ENCODE results near the gene PLCD3.

The PLCD3 gene

GRCh38 chr17:45170931-45171337, 38.6 kb upstream of the PLCD3 start:
- TF ChIP-seq, protein P1, sequence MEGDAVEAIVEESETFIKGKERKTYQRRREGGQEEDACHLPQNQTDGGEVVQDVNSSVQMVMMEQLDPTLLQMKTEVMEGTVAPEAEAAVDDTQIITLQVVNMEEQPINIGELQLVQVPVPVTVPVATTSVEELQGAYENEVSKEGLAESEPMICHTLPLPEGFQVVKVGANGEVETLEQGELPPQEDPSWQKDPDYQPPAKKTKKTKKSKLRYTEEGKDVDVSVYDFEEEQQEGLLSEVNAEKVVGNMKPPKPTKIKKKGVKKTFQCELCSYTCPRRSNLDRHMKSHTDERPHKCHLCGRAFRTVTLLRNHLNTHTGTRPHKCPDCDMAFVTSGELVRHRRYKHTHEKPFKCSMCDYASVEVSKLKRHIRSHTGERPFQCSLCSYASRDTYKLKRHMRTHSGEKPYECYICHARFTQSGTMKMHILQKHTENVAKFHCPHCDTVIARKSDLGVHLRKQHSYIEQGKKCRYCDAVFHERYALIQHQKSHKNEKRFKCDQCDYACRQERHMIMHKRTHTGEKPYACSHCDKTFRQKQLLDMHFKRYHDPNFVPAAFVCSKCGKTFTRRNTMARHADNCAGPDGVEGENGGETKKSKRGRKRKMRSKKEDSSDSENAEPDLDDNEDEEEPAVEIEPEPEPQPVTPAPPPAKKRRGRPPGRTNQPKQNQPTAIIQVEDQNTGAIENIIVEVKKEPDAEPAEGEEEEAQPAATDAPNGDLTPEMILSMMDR (IDR thresholded peaks at IDR 0.05; ENCODE audit: low read depth, low read length, missing control alignments) = no peak
- no peak for DNase-seq (ENCODE audit: low read depth)
- in situ Hi-C loops (cut with HindIII; ENCODE audit: low sequenced_read_pairs) = no loop called here
- H3K4me3 ChIP-seq (ENCODE audit: low read depth, low read length) = no peak overlapping the region

DNA sequence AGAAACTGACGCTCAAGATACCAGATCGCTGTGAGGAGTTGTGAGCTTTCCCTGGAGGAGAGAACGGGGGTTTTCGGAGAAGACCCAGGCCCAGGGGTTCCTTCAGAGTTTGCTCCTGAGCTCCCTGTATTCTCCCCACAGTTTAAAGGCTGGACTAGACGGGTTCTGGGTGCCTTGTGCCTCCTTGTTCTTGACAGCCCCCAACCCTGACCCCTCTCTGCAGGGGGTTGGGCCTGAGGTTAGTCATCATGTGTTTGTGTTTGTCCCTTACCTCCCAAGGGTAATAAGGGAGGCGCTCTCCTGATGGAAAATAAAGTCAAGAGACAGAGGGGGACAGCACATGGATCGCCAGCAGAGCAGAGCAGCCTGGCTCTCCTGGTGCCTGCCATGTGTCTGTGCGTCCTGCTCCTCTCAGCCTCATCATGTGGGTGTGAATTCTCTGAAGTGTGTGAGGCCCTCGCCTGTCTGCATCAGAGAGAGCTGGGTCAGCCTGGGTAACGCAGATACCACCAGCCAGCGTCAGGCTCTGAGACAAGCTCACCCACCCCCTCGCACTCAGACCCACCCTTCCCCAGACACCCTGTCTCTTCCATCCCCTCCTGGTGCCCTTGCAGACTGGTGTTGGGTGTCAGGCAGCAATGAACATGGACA, 38.1 kb upstream of the PLCD3 start:
- H3K4me3 ChIP-seq (ENCODE audit: low read depth, low read length) = no peak overlapping the region
- no peak for DNase-seq (ENCODE audit: low read depth)
- in situ Hi-C loops (cut with HindIII; ENCODE audit: low sequenced_read_pairs) = no loop called here
- TF ChIP-seq, protein P1 (IDR thresholded peaks at IDR 0.05; ENCODE audit: low read depth, low read length, missing control alignments) = no peak

DNA sequence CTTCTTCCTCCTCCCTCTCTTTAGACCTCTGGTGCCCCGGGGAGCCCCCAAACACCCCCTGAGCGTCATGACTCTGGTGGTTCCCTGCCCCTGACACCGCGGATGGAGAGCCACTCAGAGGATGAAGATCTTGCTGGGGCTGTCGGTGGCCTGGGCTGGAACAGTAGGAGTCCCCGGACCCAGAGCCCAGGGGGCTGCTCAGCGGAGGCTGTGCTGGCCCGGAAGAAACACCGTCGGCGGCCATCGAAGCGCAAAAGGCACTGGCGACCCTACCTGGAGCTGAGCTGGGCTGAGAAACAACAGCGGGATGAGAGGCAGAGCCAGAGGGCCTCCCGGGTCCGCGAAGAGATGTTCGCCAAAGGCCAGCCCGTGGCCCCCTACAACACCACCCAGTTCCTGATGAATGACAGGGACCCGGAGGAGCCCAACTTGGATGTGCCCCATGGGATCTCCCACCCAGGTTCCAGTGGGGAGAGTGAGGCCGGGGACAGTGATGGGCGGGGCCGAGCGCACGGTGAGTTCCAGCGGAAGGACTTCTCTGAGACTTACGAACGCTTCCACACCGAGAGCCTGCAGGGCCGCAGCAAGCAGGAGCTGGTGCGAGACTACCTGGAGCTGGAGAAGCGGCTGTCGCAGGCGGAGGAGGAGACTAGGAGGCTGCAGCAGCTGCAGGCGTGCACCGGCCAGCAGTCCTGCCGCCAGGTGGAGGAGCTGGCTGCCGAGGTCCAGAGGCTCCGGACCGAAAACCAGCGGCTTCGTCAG, 36.9 kb upstream of the PLCD3 start:
- no peak for DNase-seq (ENCODE audit: low read depth)
- TF ChIP-seq, protein P1 (IDR thresholded peaks at IDR 0.05; ENCODE audit: low read depth, low read length, missing control alignments) = no peak
- in situ Hi-C loops (cut with HindIII; ENCODE audit: low sequenced_read_pairs) = no loop called here
- no peak overlapping the region for H3K4me3 ChIP-seq (ENCODE audit: low read depth, low read length)

DNA sequence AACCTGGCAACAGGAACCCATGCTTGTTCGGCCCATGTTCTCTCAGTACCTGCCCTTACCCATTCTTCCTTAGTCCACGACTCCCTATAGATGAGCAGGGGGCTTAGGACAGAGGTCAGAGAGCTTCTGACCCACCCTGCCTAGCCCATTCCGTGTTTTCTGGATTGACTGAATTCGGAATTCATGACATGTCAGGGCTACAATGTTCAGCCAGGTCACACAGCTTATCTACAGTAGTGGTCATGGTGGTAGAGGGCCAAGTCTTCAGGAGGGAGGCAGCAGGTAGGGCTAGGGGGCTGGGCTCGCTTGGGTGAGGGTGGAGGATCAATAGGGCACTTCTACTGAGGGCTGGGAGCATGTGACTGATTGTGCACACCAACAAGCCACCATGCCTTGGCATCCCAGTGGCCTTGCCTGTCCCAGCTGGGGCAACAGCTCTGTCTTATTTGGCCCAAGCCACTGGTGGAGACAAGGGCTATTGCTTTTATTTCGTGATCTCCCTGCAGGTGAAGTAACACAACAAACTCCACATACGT, 32.5 kb upstream of the PLCD3 start:
- DNase-seq (ENCODE audit: low read depth) = no peak
- H3K4me3 ChIP-seq (ENCODE audit: low read depth, low read length) = no peak overlapping the region
- TF ChIP-seq, protein P1 (IDR thresholded peaks at IDR 0.05; ENCODE audit: low read depth, low read length, missing control alignments) = no peak
- in situ Hi-C loops (cut with HindIII; ENCODE audit: low sequenced_read_pairs) = no loop called here

- no peak for DNase-seq (ENCODE audit: low read depth)
- H3K4me3 ChIP-seq (ENCODE audit: low read depth, low read length) = peak overlapping the region; percentile 98
- in situ Hi-C loops (cut with HindIII; ENCODE audit: low sequenced_read_pairs) = no loop called here
- TF ChIP-seq, protein P1 (IDR thresholded peaks at IDR 0.05; ENCODE audit: low read depth, low read length, missing control alignments) = no peak
Measured at GRCh38 chr17:45162025-45162687, 29.8 kb upstream of the PLCD3 start.

DNA sequence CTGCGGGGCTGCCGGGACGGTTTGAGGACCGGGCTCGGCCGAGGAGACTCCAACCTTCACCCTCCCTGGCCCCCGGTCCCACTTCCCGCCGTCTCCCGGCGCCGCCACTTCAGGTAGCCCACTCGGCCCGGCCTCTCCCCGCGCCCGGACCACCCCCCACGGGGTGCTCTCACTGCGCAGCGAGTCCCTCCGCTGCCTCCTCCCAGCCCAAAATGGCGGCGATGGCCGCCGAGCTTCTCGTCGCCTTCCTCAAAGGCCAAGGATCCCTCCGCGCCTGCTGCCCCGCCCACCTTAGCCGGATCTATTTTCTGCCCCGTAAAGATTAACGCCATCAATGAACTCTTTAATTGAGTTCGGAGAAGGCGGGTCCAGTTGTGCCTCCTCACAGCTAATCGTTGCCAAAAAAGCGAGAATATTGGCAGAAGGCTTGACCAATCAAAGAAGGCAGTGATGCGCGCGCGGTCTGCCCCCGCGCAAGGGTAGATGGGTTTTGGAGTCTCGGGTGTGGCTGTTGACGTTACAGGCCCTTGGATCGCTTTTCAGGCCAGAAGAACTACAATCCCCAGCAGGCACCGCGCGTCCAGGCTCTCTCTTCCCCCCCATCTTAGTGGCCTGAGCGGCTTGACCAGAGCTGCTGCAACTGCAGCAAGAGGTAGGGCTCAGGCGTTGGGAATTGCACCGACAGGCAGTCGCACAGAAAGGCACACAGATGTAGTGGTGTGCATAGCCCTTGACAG, 29.1 kb upstream of the PLCD3 start, which contains the start of gene HEXIM2:
Gene HEXIM2 (plus strand): TSS at position 588 of the 737 bp plus-strand sequence. CDS start 919 bp downstream, outside the sequence.
- in situ Hi-C loops (cut with HindIII; ENCODE audit: low sequenced_read_pairs) = no loop called here
- DNase-seq (ENCODE audit: low read depth) = peak; percentile 100
- TF ChIP-seq, protein P1 (IDR thresholded peaks at IDR 0.05; ENCODE audit: low read depth, low read length, missing control alignments) = no peak
- peak within 1 kb of the TSS; percentile 98 for H3K4me3 ChIP-seq (ENCODE audit: low read depth, low read length)
